MCF 10A (cell line): ENCODE measurements around the gene FZR1. TPM values are rescaled to one million over a fixed set of nuclear protein-coding genes. Genes with fewer than 3 reads are reported as not detected.

Experiments
- BruUV-seq: library from RNA; stranded (reverse); fragments of 400-500 nt; replicated peaks from 2 replicates; lab custom pipeline; 2021; lab: Mats Ljungman, UMichigan
- CTCF ChIA-PET: fragments of 300-600 bp; sonication (Branson Sonifier 250); formaldehyde crosslinking; extraction: SDS; loops from one replicate; lab custom pipeline; 2021; ENCODE audit warnings: antibody characterized with exemption, inconsistent platforms; lab: Yijun Ruan, JAX
- POLR2A ChIA-PET: fragments of 300-600, 350-650 bp; sonication (Branson Sonifier 250); formaldehyde crosslinking; extraction: SDS; loops from one replicate; lab custom pipeline; 2020; ENCODE audit warnings: antibody characterized with exemption, inconsistent platforms; lab: Yijun Ruan, JAX
- DNase-seq: peaks from one replicate; pipeline ENCODE4 v3.0.0-alpha.2; 2018; ENCODE audit not compliant: unreplicated experiment
- H3K27ac Mint-ChIP-seq: one replicate; pipeline ENCODE4 v1.8.0; 2022; ENCODE audit warnings: mild to moderate bottlenecking, low read depth, mixed read lengths; ENCODE audit not compliant: unreplicated experiment
- H3K27me3 Mint-ChIP-seq: one replicate; pipeline ENCODE4 v1.8.0; 2022; ENCODE audit warnings: mixed read lengths; ENCODE audit not compliant: insufficient read depth, unreplicated experiment
- H3K36me3 Mint-ChIP-seq: one replicate; pipeline ENCODE4 v1.8.0; 2022; ENCODE audit warnings: mild to moderate bottlenecking, moderate library complexity, mixed read lengths; ENCODE audit not compliant: insufficient read depth, unreplicated experiment
- H3K4me1 Mint-ChIP-seq: one replicate; pipeline ENCODE4 v1.8.0; 2022; ENCODE audit warnings: mixed read lengths; ENCODE audit not compliant: insufficient read depth, unreplicated experiment
- H3K4me3 Mint-ChIP-seq: one replicate; pipeline ENCODE4 v1.8.0; 2022; ENCODE audit warnings: mild to moderate bottlenecking, moderate library complexity, mixed read lengths; ENCODE audit not compliant: unreplicated experiment
- H3K9me3 Mint-ChIP-seq: one replicate; pipeline ENCODE4 v1.8.0; 2022; ENCODE audit warnings: mixed read lengths; ENCODE audit not compliant: unreplicated experiment
- CTCF ChIP-seq: fragments of 200-600 bp; IDR thresholded peaks from one replicate; pipeline ENCODE4 v1.8.0; 2022; ENCODE audit warnings: antibody characterized with exemption, mild to moderate bottlenecking; ENCODE audit not compliant: unreplicated experiment
- intact Hi-C: fragments of 100-400 bp; cut with micrococcal nuclease; formaldehyde crosslinking; loops from 2 replicates; pipeline ENCODE4 v1.14.1; 2022
- total RNA-seq: library from RNA; stranded (reverse); gene quantifications from 2 replicates; pipeline ENCODE4 v1.2.3, GENCODE V29; 2022

The FZR1 gene
- total RNA-seq, 1 experiment from 2014 or later = 48.9 TPM

GRCh38 chr19:3510727-3511126 is 4.6 kb downstream of the FZR1 start:
- Mint-ChIP-seq H3K9me3 (no peaks in the 10 kb centered on the region), H3K36me3 (peaks cover 14% of the 10 kb centered on the region), H3K27ac (no peak overlapping the region), H3K4me1 (peaks cover 19% of the 10 kb centered on the region), H3K4me3 (no peak overlapping the region), H3K27me3 (no peaks in the 10 kb centered on the region)
- no peak for DNase-seq
- CTCF ChIA-PET = no interaction called here
- BruUV-seq = no TSS peak
- intact Hi-C loops = no loop called here
- TF ChIP-seq CTCF = no peak
- POLR2A ChIA-PET = no interaction called here

GRCh38 chr19:3511506-3512251 is 5.6 kb downstream of the FZR1 start:
- H3K9me3 Mint-ChIP-seq = no peaks in the 10 kb centered on the region
- ChIA-PET POLR2A (no interaction called here), CTCF (interaction anchor here (0.7 kb wide), 1 partner anchor 7 kb away, joined by 3 read pairs; no protein-coding TSS in a partner anchor)
- peaks cover 19% of the 10 kb centered on the region for H3K4me1 Mint-ChIP-seq
- peaks cover 11% of the 10 kb centered on the region for H3K36me3 Mint-ChIP-seq
- H3K4me3 Mint-ChIP-seq = no peak overlapping the region
- DNase-seq = no peak
- no peak overlapping the region for H3K27ac Mint-ChIP-seq
- no peak for TF ChIP-seq CTCF
- no peaks in the 10 kb centered on the region for H3K27me3 Mint-ChIP-seq
- intact Hi-C loops = no loop called here
- no TSS peak for BruUV-seq

- no peak overlapping the region for H3K4me3 Mint-ChIP-seq
- intact Hi-C loops = no loop called here
- H3K4me1 Mint-ChIP-seq = peaks cover 14% of the 10 kb centered on the region
- H3K36me3 Mint-ChIP-seq = peaks cover 8% of the 10 kb centered on the region
- ChIA-PET POLR2A (no interaction called here), CTCF (interaction anchor here (0.6 kb wide), 1 partner anchor 1191 kb away, joined by 3 read pairs; no protein-coding TSS in a partner anchor)
- no peaks in the 10 kb centered on the region for H3K27me3 Mint-ChIP-seq
- no peak for TF ChIP-seq CTCF
- no peaks in the 10 kb centered on the region for H3K9me3 Mint-ChIP-seq
- no TSS peak for BruUV-seq
- no peak overlapping the region for H3K27ac Mint-ChIP-seq
- no peak for DNase-seq
Measured at GRCh38 chr19:3512562-3513228, 6.6 kb downstream of the FZR1 start.

GRCh38 chr19:3513229-3514140 is 7.4 kb downstream of the FZR1 start:
- Mint-ChIP-seq H3K9me3 (no peaks in the 10 kb centered on the region), H3K27me3 (no peaks in the 10 kb centered on the region), H3K36me3 (peaks cover 8% of the 10 kb centered on the region), H3K4me3 (no peak overlapping the region), H3K4me1 (peaks cover 14% of the 10 kb centered on the region), H3K27ac (no peak overlapping the region)
- BruUV-seq = no TSS peak
- no peak for TF ChIP-seq CTCF
- ChIA-PET POLR2A (no interaction called here), CTCF (interaction anchor here (0.6 kb wide), 2 partner anchors 242 to 1191 kb away, joined by 3 read pairs; no protein-coding TSS in a partner anchor)
- intact Hi-C loops = no loop called here
- DNase-seq = no peak
